ENCODE data around the gene CUTC. TPM values are rescaled to one million over a fixed set of nuclear protein-coding genes. Genes with fewer than 3 reads are reported as not detected.

The CUTC gene
- total RNA-seq, 2 donors from 2014 or later, result 8.6 to 14.8 TPM

- H3K36me3 ChIP-seq (replicated peaks in 1 of 2; ENCODE audit: insufficient read depth in 1 of 2, low read depth in 2 of 2), result no peaks in the 10 kb centered on the region
- no peak for ATAC-seq
- 86 to 88% methylated on average over 1 of the region's 1 CpG for WGBS, 2 donors
- H3K4me1 ChIP-seq, result no peaks in the 10 kb centered on the region
- intact Hi-C loops (cut with DNase I), result no loop called here
- no peaks in the 10 kb centered on the region for H3K27me3 ChIP-seq
- no peak overlapping the region for H3K27ac ChIP-seq
- TF ChIP-seq CTCF (IDR thresholded peaks at IDR 0.05), result no peak
- TF ChIP-seq POLR2A (IDR thresholded peaks at IDR 0.05), result no peak
- no peaks in the 10 kb centered on the region for H3K9me3 ChIP-seq
- H3K4me3 ChIP-seq, result no peak overlapping the region
- no peak for DNase-seq
Observed at GRCh38 chr10:99777918-99778714, 46.1 kb downstream of the CUTC start.

DNA sequence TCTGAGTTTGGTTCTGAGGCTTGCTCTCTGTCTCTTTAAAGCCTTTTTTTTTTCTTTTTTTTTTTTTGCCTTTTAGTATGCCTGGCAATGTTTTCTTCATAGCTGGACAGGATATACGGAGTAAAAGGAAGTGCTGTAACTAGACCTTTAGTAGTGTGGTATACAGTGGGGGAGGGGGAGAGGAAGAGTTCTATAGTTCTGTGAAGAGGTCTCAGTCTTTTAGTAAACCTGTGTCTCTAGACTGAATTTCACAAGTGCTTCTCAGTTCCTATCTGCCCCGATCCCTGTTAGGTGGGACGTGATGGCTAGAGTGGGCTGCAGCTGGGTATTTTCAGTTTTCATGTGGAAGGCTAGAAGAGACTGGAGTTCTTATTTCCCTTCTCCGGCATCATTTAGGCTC, 47.3 kb downstream of the CUTC start:
- Histone ChIP-seq H3K4me3 (no peak overlapping the region), H3K9me3 (no peaks in the 10 kb centered on the region), H3K4me1 (no peaks in the 10 kb centered on the region), H3K27me3 (no peaks in the 10 kb centered on the region), H3K36me3 (replicated peaks in 1 of 2; ENCODE audit: insufficient read depth in 1 of 2, low read depth in 2 of 2) (no peaks in the 10 kb centered on the region), H3K27ac (no peak overlapping the region)
- TF ChIP-seq POLR2A (IDR thresholded peaks at IDR 0.05), result no peak
- no peak for TF ChIP-seq CTCF (IDR thresholded peaks at IDR 0.05)
- intact Hi-C loops (cut with DNase I), result no loop called here
- WGBS, 2 donors, result 64 to 70% methylated on average over 4 of the region's 4 CpGs
- DNase-seq, result peak in 1 of 4 donors; percentile 4
- ATAC-seq, result no peak

- TF ChIP-seq POLR2A (IDR thresholded peaks at IDR 0.05) (no peak), CTCF (IDR thresholded peaks at IDR 0.05) (no peak)
- Histone ChIP-seq H3K27me3 (no peaks in the 10 kb centered on the region), H3K9me3 (no peaks in the 10 kb centered on the region), H3K27ac (no peak overlapping the region), H3K4me1 (no peaks in the 10 kb centered on the region), H3K4me3 (no peak overlapping the region), H3K36me3 (replicated peaks in 1 of 2; ENCODE audit: insufficient read depth in 1 of 2, low read depth in 2 of 2) (no peaks in the 10 kb centered on the region)
- intact Hi-C loops (cut with DNase I), result no loop called here
- 87 to 90% methylated on average over 5 of the region's 5 CpGs for WGBS, 2 donors
- ATAC-seq (no peak), DNase-seq (no peak)
Observed at GRCh38 chr10:99781734-99782429, 49.8 kb downstream of the CUTC start.

- 76 to 86% methylated on average over 7 of the region's 7 CpGs for WGBS, 2 donors
- TF ChIP-seq CTCF (IDR thresholded peaks at IDR 0.05), result no peak
- TF ChIP-seq POLR2A (IDR thresholded peaks at IDR 0.05), result no peak
- Histone ChIP-seq H3K9me3 (no peaks in the 10 kb centered on the region), H3K36me3 (replicated peaks in 1 of 2; ENCODE audit: insufficient read depth in 1 of 2, low read depth in 2 of 2) (no peaks in the 10 kb centered on the region), H3K27me3 (no peaks in the 10 kb centered on the region), H3K27ac (no peak within 1 kb of the TSS), H3K4me3 (no peak within 1 kb of the TSS), H3K4me1 (no peaks in the 10 kb centered on the region)
- intact Hi-C loops (cut with DNase I), result no loop called here
- DNase-seq, result no peak
- ATAC-seq, result no peak
Observed at GRCh38 chr10:99782447-99783286, 50.6 kb downstream of the CUTC start, which contains the start of gene ABCC2. Gene ABCC2, plus strand, starts transcription at chr10:99782640. Its CDS starts 205 bp downstream, at chr10:99782845.
